Ishikawa (cell line): ENCODE measurements around the gene LIG3.

Experiments used
- CEBPB ChIP-seq: IDR thresholded peaks from 2 replicates; pipeline ENCODE4 v1.6.1; 2012
- TAF1 ChIP-seq: IDR thresholded peaks from 2 replicates; pipeline ENCODE4 v1.6.1; 2012; ENCODE audit warnings: low read depth, mild to moderate bottlenecking
- TF ChIP-seq, protein P1 (sequence below): IDR thresholded peaks from 2 replicates; pipeline ENCODE4 v1.6.1; 2012; ENCODE audit warnings: low read depth, mild to moderate bottlenecking
- TF ChIP-seq, protein P2 (sequence below): IDR thresholded peaks from 2 replicates; pipeline ENCODE4 v1.6.1; 2012
- TF ChIP-seq, protein P3 (sequence below): IDR thresholded peaks from 2 replicates; pipeline ENCODE4 v1.6.1; 2012

DNA sequence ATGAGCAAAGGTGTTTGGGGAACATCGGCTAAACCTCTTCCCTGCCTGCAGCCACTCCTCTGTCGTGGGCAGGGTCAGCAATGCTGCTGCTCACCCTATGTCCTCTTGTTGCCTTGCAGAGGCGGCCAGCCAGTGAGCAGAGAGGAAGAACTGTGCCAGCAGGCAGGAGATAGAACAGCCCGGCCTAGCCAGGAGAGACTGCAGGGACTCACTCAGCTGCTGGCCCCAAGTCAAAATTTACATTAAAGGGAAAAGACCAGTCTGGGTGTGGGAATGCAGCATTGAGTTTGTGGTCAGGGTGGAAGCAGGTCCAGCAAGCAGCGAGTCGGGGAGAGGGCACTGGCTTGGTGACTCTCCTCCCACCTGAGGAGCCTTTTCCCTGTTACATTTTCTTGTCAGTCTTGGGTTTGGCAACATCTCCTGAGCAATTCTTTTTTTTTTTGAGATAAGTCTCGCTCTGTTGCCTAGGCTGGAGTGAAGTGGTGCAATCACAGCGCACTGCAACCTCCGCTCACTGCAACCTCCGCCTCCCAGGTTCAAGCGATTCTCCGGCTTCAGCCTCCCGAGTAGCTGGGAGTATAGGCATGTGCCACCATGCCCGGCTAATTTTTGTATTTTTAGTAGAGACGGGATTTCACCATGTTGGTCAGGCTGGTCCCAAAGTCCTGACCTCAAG is 22.7 kb downstream of the LIG3 start:
- TF ChIP-seq, protein P1, sequence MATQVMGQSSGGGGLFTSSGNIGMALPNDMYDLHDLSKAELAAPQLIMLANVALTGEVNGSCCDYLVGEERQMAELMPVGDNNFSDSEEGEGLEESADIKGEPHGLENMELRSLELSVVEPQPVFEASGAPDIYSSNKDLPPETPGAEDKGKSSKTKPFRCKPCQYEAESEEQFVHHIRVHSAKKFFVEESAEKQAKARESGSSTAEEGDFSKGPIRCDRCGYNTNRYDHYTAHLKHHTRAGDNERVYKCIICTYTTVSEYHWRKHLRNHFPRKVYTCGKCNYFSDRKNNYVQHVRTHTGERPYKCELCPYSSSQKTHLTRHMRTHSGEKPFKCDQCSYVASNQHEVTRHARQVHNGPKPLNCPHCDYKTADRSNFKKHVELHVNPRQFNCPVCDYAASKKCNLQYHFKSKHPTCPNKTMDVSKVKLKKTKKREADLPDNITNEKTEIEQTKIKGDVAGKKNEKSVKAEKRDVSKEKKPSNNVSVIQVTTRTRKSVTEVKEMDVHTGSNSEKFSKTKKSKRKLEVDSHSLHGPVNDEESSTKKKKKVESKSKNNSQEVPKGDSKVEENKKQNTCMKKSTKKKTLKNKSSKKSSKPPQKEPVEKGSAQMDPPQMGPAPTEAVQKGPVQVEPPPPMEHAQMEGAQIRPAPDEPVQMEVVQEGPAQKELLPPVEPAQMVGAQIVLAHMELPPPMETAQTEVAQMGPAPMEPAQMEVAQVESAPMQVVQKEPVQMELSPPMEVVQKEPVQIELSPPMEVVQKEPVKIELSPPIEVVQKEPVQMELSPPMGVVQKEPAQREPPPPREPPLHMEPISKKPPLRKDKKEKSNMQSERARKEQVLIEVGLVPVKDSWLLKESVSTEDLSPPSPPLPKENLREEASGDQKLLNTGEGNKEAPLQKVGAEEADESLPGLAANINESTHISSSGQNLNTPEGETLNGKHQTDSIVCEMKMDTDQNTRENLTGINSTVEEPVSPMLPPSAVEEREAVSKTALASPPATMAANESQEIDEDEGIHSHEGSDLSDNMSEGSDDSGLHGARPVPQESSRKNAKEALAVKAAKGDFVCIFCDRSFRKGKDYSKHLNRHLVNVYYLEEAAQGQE, result no peak
- TF ChIP-seq, protein P2, sequence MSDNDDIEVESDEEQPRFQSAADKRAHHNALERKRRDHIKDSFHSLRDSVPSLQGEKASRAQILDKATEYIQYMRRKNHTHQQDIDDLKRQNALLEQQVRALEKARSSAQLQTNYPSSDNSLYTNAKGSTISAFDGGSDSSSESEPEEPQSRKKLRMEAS, result no peak
- TF ChIP-seq CEBPB, result no peak
- TF ChIP-seq TAF1, result no peak
- TF ChIP-seq, protein P3, sequence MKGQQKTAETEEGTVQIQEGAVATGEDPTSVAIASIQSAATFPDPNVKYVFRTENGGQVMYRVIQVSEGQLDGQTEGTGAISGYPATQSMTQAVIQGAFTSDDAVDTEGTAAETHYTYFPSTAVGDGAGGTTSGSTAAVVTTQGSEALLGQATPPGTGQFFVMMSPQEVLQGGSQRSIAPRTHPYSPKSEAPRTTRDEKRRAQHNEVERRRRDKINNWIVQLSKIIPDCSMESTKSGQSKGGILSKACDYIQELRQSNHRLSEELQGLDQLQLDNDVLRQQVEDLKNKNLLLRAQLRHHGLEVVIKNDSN, result no peak
